C4-2B (cell line): ENCODE measurements around the gene PILRA.

ENCODE experiments used
- ZFX ChIP-seq: fragments of 450-650 bp; IDR thresholded peaks from 2 replicates; pipeline ENCODE4 v1.6.1; 2017
- TF ChIP-seq, protein P1 (sequence below): fragments of 450-650 bp; conservative IDR thresholded peaks from 2 replicates; pipeline ENCODE4 v1.5.1; 2017; ENCODE audit warnings: mild to moderate bottlenecking

DNA sequence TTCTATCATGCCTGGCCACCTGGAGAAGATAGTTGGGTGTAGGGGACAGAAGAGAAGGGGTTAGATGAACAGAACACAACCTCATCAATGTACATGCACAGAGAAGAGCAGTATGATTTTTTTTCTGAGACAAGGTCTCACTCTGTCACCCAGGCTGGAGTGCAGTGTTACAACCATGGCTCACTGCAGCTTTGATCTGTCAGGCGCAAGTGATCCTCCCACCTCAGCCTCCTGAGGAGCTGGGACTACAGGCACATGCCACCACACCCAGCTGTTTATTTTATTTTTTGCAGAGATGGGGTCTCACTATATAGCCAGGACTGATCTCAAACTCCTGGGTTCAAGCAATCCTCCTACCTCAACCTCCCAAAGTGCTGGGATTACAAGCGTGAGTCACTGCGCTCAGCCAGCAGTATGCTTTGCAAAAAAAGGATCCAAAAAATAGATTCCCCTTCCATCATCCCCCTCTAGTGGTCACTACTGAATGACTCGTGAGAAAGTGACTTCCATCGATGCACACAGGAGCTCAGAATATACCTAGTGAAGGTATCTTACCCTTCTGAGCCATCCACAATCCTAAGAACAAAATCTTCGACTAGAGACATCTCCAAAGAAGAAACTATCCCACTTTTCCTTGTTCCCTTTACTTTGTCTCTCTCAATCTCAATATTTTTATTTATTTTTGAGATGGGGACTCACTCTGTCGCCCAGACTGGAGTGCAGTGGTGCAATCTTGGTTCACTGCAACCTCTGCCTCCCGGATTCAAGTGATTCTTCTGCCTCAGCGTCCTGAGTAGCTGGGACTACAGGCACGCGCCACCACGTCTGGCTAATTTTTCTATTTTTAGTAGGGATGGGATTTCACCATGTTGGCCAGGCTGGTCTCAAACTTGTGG lies 34.2 kb downstream of the PILRA start:
- TF ChIP-seq, protein P1, sequence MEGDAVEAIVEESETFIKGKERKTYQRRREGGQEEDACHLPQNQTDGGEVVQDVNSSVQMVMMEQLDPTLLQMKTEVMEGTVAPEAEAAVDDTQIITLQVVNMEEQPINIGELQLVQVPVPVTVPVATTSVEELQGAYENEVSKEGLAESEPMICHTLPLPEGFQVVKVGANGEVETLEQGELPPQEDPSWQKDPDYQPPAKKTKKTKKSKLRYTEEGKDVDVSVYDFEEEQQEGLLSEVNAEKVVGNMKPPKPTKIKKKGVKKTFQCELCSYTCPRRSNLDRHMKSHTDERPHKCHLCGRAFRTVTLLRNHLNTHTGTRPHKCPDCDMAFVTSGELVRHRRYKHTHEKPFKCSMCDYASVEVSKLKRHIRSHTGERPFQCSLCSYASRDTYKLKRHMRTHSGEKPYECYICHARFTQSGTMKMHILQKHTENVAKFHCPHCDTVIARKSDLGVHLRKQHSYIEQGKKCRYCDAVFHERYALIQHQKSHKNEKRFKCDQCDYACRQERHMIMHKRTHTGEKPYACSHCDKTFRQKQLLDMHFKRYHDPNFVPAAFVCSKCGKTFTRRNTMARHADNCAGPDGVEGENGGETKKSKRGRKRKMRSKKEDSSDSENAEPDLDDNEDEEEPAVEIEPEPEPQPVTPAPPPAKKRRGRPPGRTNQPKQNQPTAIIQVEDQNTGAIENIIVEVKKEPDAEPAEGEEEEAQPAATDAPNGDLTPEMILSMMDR = peak; percentile 89
- TF ChIP-seq ZFX = no peak
